ENCODE data around the gene STIM1.
"Not testable (repeated sequence)": the region's sequence is repeated elsewhere in the genome, so short reads cannot be mapped to it uniquely, and the experiment has no call there.

The STIM1 gene

GRCh38 chr11:3854977-3855807 lies at the start of gene STIM1:
TSS of gene STIM1 (plus strand) at chr11:3855664. CDS start at chr11:3856271, 607 bp downstream.
- peak; percentile 76 for DNase-seq (ENCODE audit: extremely low read depth, low read depth)
- peak; percentile 88 for TF ChIP-seq CTCF (IDR thresholded peaks at IDR 0.05; ENCODE audit: low read depth, low read length, missing control alignments)
- H3K4me3 ChIP-seq (replicated peaks; ENCODE audit: low read depth, low read length): peak within 1 kb of the TSS; percentile 74

DNA sequence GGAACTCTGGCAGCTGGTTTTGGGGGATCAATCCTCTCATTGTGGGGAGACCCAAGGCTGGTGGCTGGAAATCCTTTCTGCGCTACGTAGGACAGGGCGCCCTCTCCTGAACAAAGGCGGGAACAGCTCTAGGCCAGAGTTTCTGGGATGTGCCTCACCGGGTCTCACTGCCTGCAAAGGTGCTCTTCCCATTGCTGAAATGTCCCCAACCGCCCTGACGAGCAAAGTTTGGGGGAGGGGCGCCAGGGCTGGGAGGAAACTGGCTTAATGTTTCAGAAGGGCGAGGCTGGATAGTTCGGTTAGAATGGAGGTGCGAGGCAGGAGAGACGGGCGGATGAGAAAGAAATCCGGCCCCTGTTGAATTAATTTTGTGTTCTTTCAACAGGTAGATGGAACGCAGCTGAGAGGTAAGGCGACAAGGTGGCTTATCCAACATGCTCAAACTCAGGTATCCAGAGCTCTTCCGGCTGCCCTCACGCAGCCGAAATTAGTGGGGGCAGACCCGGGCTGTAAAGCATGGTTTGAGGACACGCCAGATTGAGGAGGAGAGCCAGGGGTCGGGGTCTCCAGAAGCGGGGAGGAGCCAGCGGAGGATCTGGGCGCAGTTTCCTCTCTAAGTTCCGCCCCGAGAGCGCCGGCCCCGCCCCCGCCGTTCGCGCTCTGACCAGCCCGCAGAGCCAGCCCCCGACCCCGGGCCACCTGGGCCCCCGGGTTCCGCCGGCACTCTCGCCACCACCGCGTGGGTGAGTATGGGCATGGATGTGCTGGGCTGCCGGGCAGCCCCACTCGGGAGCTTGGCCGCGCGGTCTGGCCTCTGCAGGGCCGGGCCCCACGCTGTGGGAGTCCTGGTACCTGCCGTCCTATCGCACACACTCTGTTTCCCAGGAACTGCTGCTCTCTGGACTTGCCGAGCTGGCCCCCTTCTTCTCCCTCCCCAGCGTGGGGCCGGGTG lies 47.3 kb upstream of the STIM1 start, which contains the start of gene PGAP2:
Gene PGAP2, plus strand, starts transcription at position 652 of the 952 bp plus-strand sequence. CDS start 2,700 bp downstream, outside the sequence.
- peak; percentile 69 for TF ChIP-seq CTCF (IDR thresholded peaks at IDR 0.05; ENCODE audit: low read depth, low read length, missing control alignments)
- H3K4me3 ChIP-seq (replicated peaks; ENCODE audit: low read depth, low read length): peak within 1 kb of the TSS; percentile 61
- no peak for DNase-seq (ENCODE audit: extremely low read depth, low read depth)

- peak; percentile 71 for DNase-seq (ENCODE audit: extremely low read depth, low read depth)
- TF ChIP-seq CTCF (IDR thresholded peaks at IDR 0.05; ENCODE audit: low read depth, low read length, missing control alignments): peak; percentile 43
- H3K4me3 ChIP-seq (replicated peaks; ENCODE audit: low read depth, low read length): peak overlapping the region; percentile 61
Observed at GRCh38 chr11:3808861-3809623, 46.4 kb upstream of the STIM1 start.

DNA sequence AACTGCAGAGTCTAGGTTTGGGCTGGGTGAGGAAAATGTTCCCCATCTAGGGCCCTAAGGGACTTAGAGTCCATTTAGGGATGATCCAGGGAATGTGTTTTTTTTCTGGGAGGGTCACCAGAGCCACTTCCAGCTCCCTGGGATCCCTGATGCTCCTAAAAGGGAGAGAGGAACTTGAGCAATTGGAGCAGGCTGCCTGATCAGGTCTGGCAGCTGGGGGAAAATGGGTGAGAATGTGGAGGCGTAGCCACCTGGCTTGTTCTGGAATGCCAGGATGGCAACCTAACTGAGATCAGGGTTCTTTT lies 45.9 kb upstream of the STIM1 start:
- no peak overlapping the region for H3K4me3 ChIP-seq (replicated peaks; ENCODE audit: low read depth, low read length)

GRCh38 chr11:3810446-3810845 lies 45.0 kb upstream of the STIM1 start:
- TF ChIP-seq CTCF (IDR thresholded peaks at IDR 0.05; ENCODE audit: low read depth, low read length, missing control alignments): no peak
- DNase-seq (ENCODE audit: extremely low read depth, low read depth): no peak
- no peak overlapping the region for H3K4me3 ChIP-seq (replicated peaks; ENCODE audit: low read depth, low read length)

More for the DNA sequence above, 45.9 kb upstream of the STIM1 start:
- DNase-seq (ENCODE audit: extremely low read depth, low read depth): no peak
- TF ChIP-seq CTCF (IDR thresholded peaks at IDR 0.05; ENCODE audit: low read depth, low read length, missing control alignments): no peak

DNA sequence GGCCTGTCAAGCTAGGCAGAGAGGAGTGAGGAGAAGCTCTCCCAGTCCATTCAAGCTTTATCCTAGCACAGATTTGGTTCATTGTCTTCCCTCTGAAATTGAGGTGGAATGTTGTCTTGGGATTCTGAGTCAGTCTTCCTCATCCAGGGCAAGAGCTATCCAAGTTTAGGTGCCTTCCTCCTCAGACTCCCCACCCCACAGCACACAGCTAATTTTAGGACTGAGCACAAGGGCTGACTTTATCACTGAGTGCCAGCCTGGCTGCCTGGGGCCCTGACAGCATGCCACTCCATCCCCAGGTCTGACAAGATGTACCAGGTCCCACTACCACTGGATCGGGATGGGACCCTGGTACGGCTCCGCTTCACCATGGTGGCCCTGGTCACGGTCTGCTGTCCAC lies 44.5 kb upstream of the STIM1 start:
- no peak for TF ChIP-seq CTCF (IDR thresholded peaks at IDR 0.05; ENCODE audit: low read depth, low read length, missing control alignments)
- DNase-seq (ENCODE audit: extremely low read depth, low read depth): no peak
- H3K4me3 ChIP-seq (replicated peaks; ENCODE audit: low read depth, low read length): no peak overlapping the region

GRCh38 chr11:3814832-3815231 lies 40.6 kb upstream of the STIM1 start:
- DNase-seq (ENCODE audit: extremely low read depth, low read depth); H3K4me3 ChIP-seq (replicated peaks; ENCODE audit: low read depth, low read length): not testable (repeated sequence)
